Neuronal stem cell (in vitro differentiated cells): ENCODE results near the gene TGFB2.

Experiments used
- DNase-seq: peaks from one replicate; pipeline ENCODE4 v3.0.0-alpha.2; 2013; ENCODE audit warnings: low spot score
- H2AFZ ChIP-seq: one replicate; pipeline ENCODE4 v1.6.1; 2013; ENCODE audit warnings: mild to moderate bottlenecking, low read length, inconsistent platforms
- H2AK5ac ChIP-seq: 2 replicates; pipeline ENCODE4 v1.6.1; 2013; ENCODE audit warnings: low read depth, mild to moderate bottlenecking, inconsistent platforms, low read length, moderate library complexity, mixed read lengths
- H2BK120ac ChIP-seq: 2 replicates; pipeline ENCODE4 v1.6.1; 2013; ENCODE audit warnings: low read depth, mild to moderate bottlenecking, inconsistent platforms, low read length, moderate library complexity, mixed read lengths
- H2BK12ac ChIP-seq: one replicate; pipeline ENCODE4 v1.6.1; 2013; ENCODE audit warnings: low read length, inconsistent platforms
- H2BK15ac ChIP-seq: 2 replicates; pipeline ENCODE4 v1.6.1; 2013; ENCODE audit warnings: mild to moderate bottlenecking, low read length, inconsistent platforms, mixed read lengths
- H2BK5ac ChIP-seq: one replicate; pipeline ENCODE4 v1.6.1; 2013; ENCODE audit warnings: inconsistent platforms, mild to moderate bottlenecking, low read length, moderate library complexity
- H3K14ac ChIP-seq: one replicate; pipeline ENCODE4 v1.6.1; 2013; ENCODE audit warnings: low read length, inconsistent platforms
- H3K18ac ChIP-seq: 2 replicates; pipeline ENCODE4 v1.6.1; 2013; ENCODE audit warnings: low read length, inconsistent platforms
- H3K23ac ChIP-seq: 2 replicates; pipeline ENCODE4 v1.6.1; 2013; ENCODE audit warnings: low read depth, mild to moderate bottlenecking, mixed read lengths, low read length, inconsistent platforms; ENCODE audit not compliant: poor library complexity
- H3K27ac ChIP-seq: replicated peaks from 3 replicates; pipeline ENCODE4 v1.5.1; 2013; ENCODE audit warnings: low read length, inconsistent platforms
- H3K27me3 ChIP-seq, 3 experiments: 2 replicates each; pipeline ENCODE4 v1.6.1; 2013; ENCODE audit warnings: low read length in 3 of 3, mild to moderate bottlenecking in 2 of 3, inconsistent platforms in 1 of 3, low read depth in 1 of 3, mixed read lengths in 1 of 3, moderate library complexity in 1 of 3; ENCODE audit not compliant: control insufficient read depth in 3 of 3, insufficient read depth in 3 of 3
- H3K36me3 ChIP-seq, 2 donors: replicated peaks in 1 of 2; 2 replicates each; pipeline ENCODE4 v1.6.1; 2013; ENCODE audit warnings: low read length in 2 of 2; ENCODE audit not compliant: control insufficient read depth in 2 of 2, insufficient read depth in 2 of 2
- H3K4ac ChIP-seq: 2 replicates; pipeline ENCODE4 v1.6.1; 2013; ENCODE audit warnings: inconsistent platforms, mild to moderate bottlenecking, low read length, moderate library complexity
- H3K4me1 ChIP-seq, 2 donors: 1 replicate in 1 of 2; 2 replicates in 1 of 2; pipeline ENCODE4 v1.6.1; 2013; ENCODE audit warnings: low read length in 2 of 2, low read depth in 1 of 2; ENCODE audit not compliant: control insufficient read depth in 2 of 2, insufficient read depth in 1 of 2
- H3K4me2 ChIP-seq: one replicate; pipeline ENCODE4 v1.6.1; 2013; ENCODE audit warnings: mild to moderate bottlenecking, low read length, inconsistent platforms; ENCODE audit not compliant: insufficient read depth, poor library complexity, severe bottlenecking
- H3K4me3 ChIP-seq, 2 donors: 2 replicates each; pipeline ENCODE4 v1.5.1; 2013; ENCODE audit warnings: low read length in 2 of 2, mild to moderate bottlenecking in 2 of 2, inconsistent platforms in 1 of 2, moderate library complexity in 1 of 2
- H3K79me1 ChIP-seq: one replicate; pipeline ENCODE4 v1.6.1; 2013; ENCODE audit warnings: low read depth, mild to moderate bottlenecking, inconsistent platforms, low read length, moderate library complexity
- H3K9ac ChIP-seq: one replicate; pipeline ENCODE4 v1.6.1; 2013; ENCODE audit warnings: mild to moderate bottlenecking, low read depth, low read length, inconsistent platforms; ENCODE audit not compliant: poor library complexity
- H3K9me3 ChIP-seq, 2 donors: replicated peaks in 1 of 2; 2 replicates each; pipeline versions ENCODE3 to v1.6.1; 2013; ENCODE audit warnings: low read length in 2 of 2, mild to moderate bottlenecking in 2 of 2, inconsistent platforms in 1 of 2, low read depth in 1 of 2, mixed read lengths in 1 of 2, moderate library complexity in 1 of 2; ENCODE audit not compliant: control insufficient read depth in 2 of 2, insufficient read depth in 1 of 2
- H4K8ac ChIP-seq: one replicate; pipeline ENCODE4 v1.6.1; 2013; ENCODE audit warnings: low read depth, mild to moderate bottlenecking, inconsistent platforms, low read length, moderate library complexity
- H4K91ac ChIP-seq: one replicate; pipeline ENCODE4 v1.6.1; 2013; ENCODE audit warnings: low read length, low read depth, mild to moderate bottlenecking, inconsistent platforms; ENCODE audit not compliant: poor library complexity
- WGBS, 2 donors: extraction: QIAGEN DNeasy Blood & Tissue Kit; methylation state at CpG; one replicate each; pipeline ENCODE4 v1.1.7; 2013; ENCODE audit warnings: missing lambda C conversion rate in 2 of 2, mixed read lengths in 1 of 2; ENCODE audit not compliant: insufficient read length in 2 of 2, insufficient replicate concordance in 1 of 2; ENCODE audit errors: extremely low coverage in 2 of 2; 5-methylcytosine and 5-hydroxymethylcytosine counted together

Gene TGFB2

GRCh38 chr1:218350035-218350525 is 4.9 kb downstream of the TGFB2 start:
- Histone ChIP-seq H3K4me1 (peaks cover 2 to 7% of the 10 kb centered on the region in 2 donors), H3K79me1 (no peaks in the 10 kb centered on the region), H3K18ac (no peak overlapping the region), H2AK5ac (no peak overlapping the region), H3K23ac (no peak overlapping the region), H3K4ac (no peak overlapping the region), H3K9ac (no peak overlapping the region), H3K27ac (no peak overlapping the region), H2AFZ (no peak overlapping the region), H3K4me2 (no peak overlapping the region), H4K8ac (no peak overlapping the region), H3K36me3 (no peaks in the 10 kb centered on the region), H2BK12ac (no peak overlapping the region), H3K4me3 (no peak overlapping the region), H3K27me3 (no peaks in the 10 kb centered on the region), H4K91ac (no peak overlapping the region), H3K14ac (no peak overlapping the region), H3K9me3 (peaks cover 0 to 2% of the 10 kb centered on the region in 2 donors), H2BK15ac (no peak overlapping the region), H2BK120ac (no peak overlapping the region), H2BK5ac (no peak overlapping the region)
- WGBS, 2 donors, result no CpG with 5 or more reads among the region's 7 CpGs
- no peak for DNase-seq

- Histone ChIP-seq H3K9ac (no peak overlapping the region), H2BK5ac (no peak overlapping the region), H2BK15ac (no peak overlapping the region), H3K14ac (no peak overlapping the region), H3K23ac (no peak overlapping the region), H3K4me3 (no peak overlapping the region), H3K27ac (no peak overlapping the region), H2AK5ac (no peak overlapping the region), H3K4ac (no peak overlapping the region), H2BK12ac (no peak overlapping the region), H3K27me3 (no peaks in the 10 kb centered on the region), H3K36me3 (no peaks in the 10 kb centered on the region), H2BK120ac (no peak overlapping the region), H3K79me1 (no peaks in the 10 kb centered on the region), H3K4me1 (peaks cover 2 to 7% of the 10 kb centered on the region in 2 donors), H4K8ac (no peak overlapping the region), H3K18ac (no peak overlapping the region), H2AFZ (no peak overlapping the region), H3K4me2 (no peak overlapping the region), H3K9me3 (peaks cover 0 to 2% of the 10 kb centered on the region in 2 donors), H4K91ac (no peak overlapping the region)
- DNase-seq, result no peak
- no CpG with 5 or more reads among the region's 2 CpGs for WGBS, 2 donors
These were observed 5.7 kb downstream of the TGFB2 start for GRCh38 chr1:218350801-218351266.

DNA sequence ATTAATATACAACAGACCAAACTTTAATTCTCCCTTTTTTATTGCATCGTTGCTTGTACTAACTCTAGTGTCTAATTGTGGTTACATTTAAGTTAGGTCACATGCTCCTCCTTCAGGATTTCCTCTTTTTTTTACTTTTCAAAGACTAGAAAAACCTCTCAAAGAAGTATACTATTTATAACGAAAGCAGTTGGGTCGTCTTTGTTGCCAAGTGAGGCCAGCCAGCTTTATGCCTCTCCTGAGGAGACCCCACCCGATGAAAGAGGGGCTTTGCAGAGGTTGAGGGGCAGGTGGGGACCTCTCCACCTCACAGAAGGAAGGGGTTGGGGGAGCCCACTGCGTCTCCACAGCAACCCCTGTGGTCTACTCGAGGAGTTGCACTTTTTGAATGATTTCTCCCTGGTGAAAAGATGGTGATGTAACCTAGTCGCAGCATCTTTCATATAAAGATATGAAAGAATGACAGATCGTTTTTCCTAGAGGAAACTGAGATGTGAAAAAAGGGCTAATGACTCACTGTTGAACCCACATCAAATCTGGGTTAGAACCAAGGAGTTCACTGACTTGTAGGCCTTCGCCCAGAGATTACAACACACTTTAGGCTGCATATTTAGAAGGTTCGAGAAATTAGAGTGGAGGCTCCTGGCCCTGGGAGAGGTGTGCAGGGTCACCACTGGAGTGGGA is 6.4 kb downstream of the TGFB2 start:
- no peak overlapping the region for H2BK12ac ChIP-seq
- no peak overlapping the region for H3K4me2 ChIP-seq
- H3K18ac ChIP-seq, result no peak overlapping the region
- no peak overlapping the region for H2BK120ac ChIP-seq
- no peak overlapping the region for H3K14ac ChIP-seq
- H3K9ac ChIP-seq, result no peak overlapping the region
- no peak overlapping the region for H2AK5ac ChIP-seq
- H3K4me1 ChIP-seq, result peaks cover 2 to 7% of the 10 kb centered on the region in 2 donors
- H4K8ac ChIP-seq, result no peak overlapping the region
- H2BK5ac ChIP-seq, result no peak overlapping the region
- H3K4ac ChIP-seq, result no peak overlapping the region
- no peaks in the 10 kb centered on the region for H3K79me1 ChIP-seq
- H3K36me3 ChIP-seq, result no peaks in the 10 kb centered on the region
- peaks cover 1 to 2% of the 10 kb centered on the region in 2 donors for H3K9me3 ChIP-seq
- no peak overlapping the region for H3K27ac ChIP-seq
- no peak overlapping the region for H2BK15ac ChIP-seq
- no peak overlapping the region for H3K4me3 ChIP-seq
- WGBS, 2 donors, result no CpG with 5 or more reads among the region's 10 CpGs
- no peak overlapping the region for H2AFZ ChIP-seq
- H3K23ac ChIP-seq, result no peak overlapping the region
- no peak overlapping the region for H4K91ac ChIP-seq
- no peak for DNase-seq
- H3K27me3 ChIP-seq, result no peaks in the 10 kb centered on the region

DNA sequence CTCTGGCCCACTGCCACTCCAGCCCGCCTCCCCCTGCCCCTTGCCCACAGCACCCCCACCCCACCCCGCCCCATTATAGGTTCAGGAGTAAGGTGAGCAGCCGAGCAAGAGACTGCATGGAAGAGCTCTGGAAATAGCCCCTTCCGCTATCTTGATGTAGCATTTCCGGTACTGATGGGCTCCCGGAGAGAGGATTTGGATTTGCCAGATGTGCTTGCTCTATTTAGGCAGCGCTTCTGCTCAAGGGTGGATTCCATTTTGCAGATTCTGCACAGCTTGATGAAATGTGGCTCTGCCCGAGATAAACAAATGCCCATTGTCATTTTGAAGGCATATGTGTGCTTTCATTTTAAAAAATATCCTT is 6.9 kb downstream of the TGFB2 start:
- no CpG with 5 or more reads among the region's 8 CpGs for WGBS, 2 donors

More for the DNA sequence above, 6.9 kb downstream of the TGFB2 start:
- no peak overlapping the region for H2BK12ac ChIP-seq
- no peak overlapping the region for H3K18ac ChIP-seq
- H2BK15ac ChIP-seq, result no peak overlapping the region
- no peaks in the 10 kb centered on the region for H3K36me3 ChIP-seq
- H3K79me1 ChIP-seq, result no peaks in the 10 kb centered on the region
- H3K9ac ChIP-seq, result no peak overlapping the region
- no peak overlapping the region for H4K91ac ChIP-seq
- no peak overlapping the region for H3K27ac ChIP-seq
- no peak overlapping the region for H3K14ac ChIP-seq
- no peak for DNase-seq
- H3K9me3 ChIP-seq, result peaks cover 2 to 3% of the 10 kb centered on the region in 2 donors
- peaks cover 2 to 7% of the 10 kb centered on the region in 2 donors for H3K4me1 ChIP-seq
- no peak overlapping the region for H3K23ac ChIP-seq
- H2BK120ac ChIP-seq, result no peak overlapping the region
- H2AK5ac ChIP-seq, result no peak overlapping the region
- H3K4me3 ChIP-seq, result no peak overlapping the region
- H2BK5ac ChIP-seq, result no peak overlapping the region
- H2AFZ ChIP-seq, result no peak overlapping the region
- no peak overlapping the region for H3K4me2 ChIP-seq
- H4K8ac ChIP-seq, result no peak overlapping the region
- H3K4ac ChIP-seq, result no peak overlapping the region
- no peaks in the 10 kb centered on the region for H3K27me3 ChIP-seq
